Activated CD8-positive, alpha-beta T cell treated with anti-CD3 and anti-CD28 coated beads for 36 hours (primary cell): ENCODE results near the gene CALML3. TPM values are rescaled to one million over a fixed set of nuclear protein-coding genes. Genes with fewer than 3 reads are reported as not detected.

Source experiments
- ATAC-seq: fragments of 200-7000 bp; cut with Tn5 transposase; one replicate; pipeline ENCODE4 v1.10.0; 2021; ENCODE audit warnings: mild to moderate bottlenecking, moderate library complexity
- CTCF ChIA-PET: fragments of 350-600 bp; sonication (Branson Sonifier 250); formaldehyde crosslinking; loops from one replicate; lab custom pipeline; 2021; ENCODE audit warnings: antibody characterized with exemption; lab: Charles Lee
- POLR2A ChIA-PET: fragments of 350-600 bp; sonication (Branson Sonifier 250); formaldehyde crosslinking; loops from one replicate; lab custom pipeline; 2021; ENCODE audit warnings: antibody characterized with exemption; lab: Charles Lee
- DNase-seq: peaks from one replicate; pipeline ENCODE4 v3.0.0-alpha.2; 2020
- H3K27ac Mint-ChIP-seq: one replicate; pipeline ENCODE4 v1.8.0; 2021; ENCODE audit warnings: mild to moderate bottlenecking, mixed read lengths
- H3K27me3 Mint-ChIP-seq: one replicate; pipeline ENCODE4 v1.8.0; 2021; ENCODE audit warnings: mixed read lengths
- H3K36me3 Mint-ChIP-seq: one replicate; pipeline ENCODE4 v1.8.0; 2021; ENCODE audit warnings: low read depth, mixed read lengths
- H3K4me1 Mint-ChIP-seq: one replicate; pipeline ENCODE4 v1.8.0; 2021; ENCODE audit warnings: low read depth, mixed read lengths
- H3K4me3 Mint-ChIP-seq: one replicate; pipeline ENCODE4 v1.8.0; 2021; ENCODE audit warnings: mild to moderate bottlenecking, moderate library complexity, mixed read lengths
- H3K9me3 Mint-ChIP-seq: one replicate; pipeline ENCODE4 v1.8.0; 2021; ENCODE audit warnings: mixed read lengths
- CTCF ChIP-seq: fragments of 200-600 bp; IDR thresholded peaks from one replicate; pipeline ENCODE4 v1.8.0; 2022; ENCODE audit warnings: antibody characterized with exemption, mild to moderate bottlenecking
- intact Hi-C: fragments of 100-400 bp; cut with micrococcal nuclease; formaldehyde crosslinking; loops from one replicate; pipeline ENCODE4 v1.10.0; 2022
- total RNA-seq, 2 experiments: library from RNA; stranded (reverse); gene quantifications; one replicate each; pipeline ENCODE4 v1.2.3, GENCODE V29; 2021

CALML3 gene
- total RNA-seq, 2 experiments from 2014 or later: not detected

- Mint-ChIP-seq H3K4me3 (no peak overlapping the region), H3K27me3 (peaks cover 3% of the 10 kb centered on the region), H3K9me3 (no peaks in the 10 kb centered on the region), H3K36me3 (no peaks in the 10 kb centered on the region), H3K27ac (no peak overlapping the region), H3K4me1 (peaks cover 12% of the 10 kb centered on the region)
- no peak for TF ChIP-seq CTCF
- POLR2A ChIA-PET: no interaction called here
- CTCF ChIA-PET: interaction anchor here (1.5 kb wide), 1 partner anchor 120 kb away, joined by 3 read pairs; no protein-coding TSS in a partner anchor
- intact Hi-C loops: no loop called here
- DNase-seq: no peak
- ATAC-seq: no peak
Measured at GRCh38 chr10:5509691-5510090, 15.1 kb upstream of the CALML3 start.

GRCh38 chr10:5510281-5511072 is 14.3 kb upstream of the CALML3 start:
- H3K4me1 Mint-ChIP-seq: peaks cover 12% of the 10 kb centered on the region
- H3K4me3 Mint-ChIP-seq: no peak overlapping the region
- no peak for DNase-seq
- no peaks in the 10 kb centered on the region for H3K9me3 Mint-ChIP-seq
- ChIA-PET CTCF (interaction anchor here (0.7 to 0.8 kb wide), 2 partner anchors 76 to 112 kb away, joined by 3 read pairs; no protein-coding TSS in a partner anchor), POLR2A (no interaction called here)
- no peak for ATAC-seq
- no peak overlapping the region for H3K27ac Mint-ChIP-seq
- no peaks in the 10 kb centered on the region for H3K36me3 Mint-ChIP-seq
- peaks cover 2% of the 10 kb centered on the region for H3K27me3 Mint-ChIP-seq
- intact Hi-C loops: no loop called here
- no peak for TF ChIP-seq CTCF

GRCh38 chr10:5511231-5511884 is 13.4 kb upstream of the CALML3 start:
- H3K27ac Mint-ChIP-seq: no peak overlapping the region
- TF ChIP-seq CTCF: no peak
- H3K9me3 Mint-ChIP-seq: no peaks in the 10 kb centered on the region
- no peak for DNase-seq
- peaks cover 2% of the 10 kb centered on the region for H3K27me3 Mint-ChIP-seq
- H3K4me3 Mint-ChIP-seq: no peak overlapping the region
- intact Hi-C loops: no loop called here
- ChIA-PET CTCF (interaction anchor here (1.0 kb wide), 1 partner anchor 111 kb away, joined by 4 read pairs; no protein-coding TSS in a partner anchor), POLR2A (no interaction called here)
- H3K4me1 Mint-ChIP-seq: peaks cover 12% of the 10 kb centered on the region
- no peak for ATAC-seq
- H3K36me3 Mint-ChIP-seq: no peaks in the 10 kb centered on the region

- DNase-seq (no peak), ATAC-seq (no peak)
- Mint-ChIP-seq H3K4me1 (peaks cover 12% of the 10 kb centered on the region), H3K36me3 (no peaks in the 10 kb centered on the region), H3K27me3 (peaks cover 2% of the 10 kb centered on the region), H3K4me3 (no peak overlapping the region), H3K9me3 (no peaks in the 10 kb centered on the region), H3K27ac (no peak overlapping the region)
- TF ChIP-seq CTCF: no peak
- ChIA-PET POLR2A (no interaction called here), CTCF (interaction anchor here (1.0 kb wide), 1 partner anchor 111 kb away, joined by 4 read pairs; no protein-coding TSS in a partner anchor)
- intact Hi-C loops: no loop called here
Measured at GRCh38 chr10:5511885-5512280, 12.9 kb upstream of the CALML3 start.

- Mint-ChIP-seq H3K36me3 (no peaks in the 10 kb centered on the region), H3K4me3 (no peak overlapping the region), H3K27ac (no peak overlapping the region), H3K9me3 (no peaks in the 10 kb centered on the region), H3K27me3 (peaks cover 2% of the 10 kb centered on the region), H3K4me1 (peaks cover 12% of the 10 kb centered on the region)
- ATAC-seq (no peak), DNase-seq (no peak)
- intact Hi-C loops: no loop called here
- TF ChIP-seq CTCF: no peak
- ChIA-PET POLR2A (no interaction called here), CTCF (interaction anchor here (1.0 kb wide), 1 partner anchor 110 kb away, joined by 4 read pairs; no protein-coding TSS in a partner anchor)
Measured at GRCh38 chr10:5512331-5512730, 12.4 kb upstream of the CALML3 start.
